Measurements from ENCODE around the gene MFAP4. TPM values are rescaled to one million over a fixed set of nuclear protein-coding genes. Genes with fewer than 3 reads are reported as not detected.

The MFAP4 gene
- total RNA-seq, 1 experiment from 2014 or later = 1.5 TPM

DNA sequence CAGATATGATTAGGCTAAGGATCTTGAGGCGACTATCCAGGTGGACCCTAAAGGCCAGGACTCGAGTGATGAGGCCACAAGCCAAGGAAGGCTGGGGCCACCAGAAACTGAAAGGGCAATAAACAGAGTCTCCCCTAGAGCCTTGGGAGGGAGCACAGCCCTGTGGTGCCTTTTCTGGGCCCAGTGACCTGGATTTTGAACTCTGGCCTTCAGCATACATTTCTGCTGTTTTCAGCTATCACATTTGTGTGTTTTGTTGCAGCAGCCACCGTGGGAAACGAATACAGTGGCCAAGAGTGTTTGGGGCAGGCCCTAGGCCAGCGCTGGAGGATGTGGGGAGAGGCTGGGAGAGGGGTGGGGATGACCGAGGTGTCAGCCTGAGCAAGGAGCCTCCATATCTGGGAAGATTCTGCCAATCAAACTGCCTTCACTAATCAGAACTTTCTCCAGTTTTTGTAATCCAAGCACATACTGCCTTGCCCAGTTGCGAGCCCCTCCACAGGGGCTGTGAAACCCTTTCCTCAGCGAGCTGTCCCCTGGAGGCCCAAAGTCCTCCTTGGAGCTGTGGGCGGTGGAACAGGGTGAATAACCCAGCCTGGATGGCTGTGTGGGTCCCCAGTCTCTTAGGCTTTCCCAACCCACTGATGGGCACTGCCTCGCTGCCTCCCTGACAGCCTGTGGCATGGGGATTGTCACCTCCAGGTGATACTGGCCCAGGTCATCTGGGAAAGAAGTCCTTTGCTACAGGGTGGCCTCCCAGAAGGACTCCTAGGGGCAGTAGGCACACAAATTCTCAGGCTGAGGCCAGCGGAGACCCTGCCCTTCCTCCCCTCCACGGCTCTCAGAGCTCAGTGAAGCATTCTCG lies 41.3 kb downstream of the MFAP4 start:
- Histone ChIP-seq H3K79me1 (ENCODE audit: insufficient read depth, low read depth, low read length, poor library complexity, severe bottlenecking) (no peaks in the 10 kb centered on the region), H3K14ac (ENCODE audit: insufficient read depth, low read length) (no peak overlapping the region), H2BK20ac (ENCODE audit: low read depth, low read length, poor library complexity, severe bottlenecking) (no peak overlapping the region), H3T11ph (ENCODE audit: low read length) (no peak overlapping the region), H2AK5ac (ENCODE audit: insufficient read length, low read length) (no peak overlapping the region), H2AFZ (ENCODE audit: low read length) (no peak overlapping the region), H3K4me1 (ENCODE audit: insufficient read depth, low read length) (no peaks in the 10 kb centered on the region), H3K4ac (ENCODE audit: low read depth, low read length) (no peak overlapping the region), H4K20me1 (ENCODE audit: control insufficient read depth, insufficient read depth, insufficient read length) (no peaks in the 10 kb centered on the region), H3K23me2 (ENCODE audit: insufficient read length, low read depth, low read length, poor library complexity, severe bottlenecking) (no peaks in the 10 kb centered on the region), H3K4me2 (ENCODE audit: insufficient read depth, insufficient read length, low read length) (no peak overlapping the region), H3K9ac (ENCODE audit: extremely low read depth, insufficient read length, low read length) (no peak overlapping the region), H3K9me3 (ENCODE audit: control insufficient read depth, low read depth, low read length) (no peaks in the 10 kb centered on the region), H2BK120ac (ENCODE audit: low read depth, low read length, poor library complexity, severe bottlenecking) (no peak overlapping the region), H3K27ac (ENCODE audit: insufficient read length, low read depth, low read length) (no peak overlapping the region), H3K56ac (ENCODE audit: insufficient read length, low read depth, low read length) (no peak overlapping the region), H2BK12ac (ENCODE audit: insufficient read length, low read depth, low read length) (no peak overlapping the region), H3K23ac (ENCODE audit: insufficient read length, low read depth, low read length) (no peak overlapping the region), H4K91ac (ENCODE audit: insufficient read length, low read depth, low read length) (no peak overlapping the region), H2BK15ac (ENCODE audit: low read depth, low read length) (no peak overlapping the region), H2BK5ac (ENCODE audit: insufficient read length, low read length) (no peak overlapping the region), H3K18ac (ENCODE audit: insufficient read length, low read depth, low read length) (no peak overlapping the region), H4K5ac (ENCODE audit: insufficient read length, low read depth, low read length) (no peak overlapping the region), H3K27me3 (ENCODE audit: insufficient read depth, low read length) (no peaks in the 10 kb centered on the region), H3K79me2 (ENCODE audit: insufficient read depth, low read length) (no peaks in the 10 kb centered on the region), H4K8ac (replicated peaks; ENCODE audit: insufficient read length, low read depth, low read length) (no peak overlapping the region)
- peaks cover 10 to 17% of the 10 kb centered on the region in 2 experiments for H3K4me1 Mint-ChIP-seq
- no peak for TF ChIP-seq CTCF (conservative IDR thresholded peaks at IDR 0.05)
- WGBS (ENCODE audit: extremely low coverage, insufficient read length, low lambda C conversion rate) = no CpG with 5 or more reads among the region's 13 CpGs
- DNase-seq = peak; percentile 27
- H3K27ac Mint-ChIP-seq = peak overlapping the region in 1 of 3 experiments; percentile 64; a peak in 1 of 7 replicates
- no peak overlapping the region; a peak in 1 of 5 replicates for H3K4me3 Mint-ChIP-seq
- H3K9me3 Mint-ChIP-seq = no peaks in the 10 kb centered on the region
- H3K36me3 Mint-ChIP-seq (ENCODE audit: insufficient read depth in 1 of 3, low read depth in 3 of 3) = peaks cover 6 to 21% (median 11%) of the 10 kb centered on the region in 3 experiments; a peak in 6 of 7 replicates
- H3K27me3 Mint-ChIP-seq (ENCODE audit: low read depth) = no peaks in the 10 kb centered on the region

Data from H9 (cell line).